Articular chondrocyte of knee joint (primary cell): Measurements from ENCODE around the gene SH3GL3. TPM values are rescaled to one million over a fixed set of nuclear protein-coding genes. Genes with fewer than 3 reads are reported as not detected.

Source experiments
- total RNA-seq: library from RNA; depleted of rRNA; stranded (reverse); fragments of >200 nt; gene quantifications from 2 replicates; pipeline ENCODE4 v1.2.3, GENCODE V29; 2012

SH3GL3 gene, protein sequence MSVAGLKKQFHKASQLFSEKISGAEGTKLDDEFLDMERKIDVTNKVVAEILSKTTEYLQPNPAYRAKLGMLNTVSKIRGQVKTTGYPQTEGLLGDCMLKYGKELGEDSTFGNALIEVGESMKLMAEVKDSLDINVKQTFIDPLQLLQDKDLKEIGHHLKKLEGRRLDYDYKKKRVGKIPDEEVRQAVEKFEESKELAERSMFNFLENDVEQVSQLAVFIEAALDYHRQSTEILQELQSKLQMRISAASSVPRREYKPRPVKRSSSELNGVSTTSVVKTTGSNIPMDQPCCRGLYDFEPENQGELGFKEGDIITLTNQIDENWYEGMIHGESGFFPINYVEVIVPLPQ
- total RNA-seq: 0.65 TPM in 1 of 2 replicates, not detected in the other

DNA sequence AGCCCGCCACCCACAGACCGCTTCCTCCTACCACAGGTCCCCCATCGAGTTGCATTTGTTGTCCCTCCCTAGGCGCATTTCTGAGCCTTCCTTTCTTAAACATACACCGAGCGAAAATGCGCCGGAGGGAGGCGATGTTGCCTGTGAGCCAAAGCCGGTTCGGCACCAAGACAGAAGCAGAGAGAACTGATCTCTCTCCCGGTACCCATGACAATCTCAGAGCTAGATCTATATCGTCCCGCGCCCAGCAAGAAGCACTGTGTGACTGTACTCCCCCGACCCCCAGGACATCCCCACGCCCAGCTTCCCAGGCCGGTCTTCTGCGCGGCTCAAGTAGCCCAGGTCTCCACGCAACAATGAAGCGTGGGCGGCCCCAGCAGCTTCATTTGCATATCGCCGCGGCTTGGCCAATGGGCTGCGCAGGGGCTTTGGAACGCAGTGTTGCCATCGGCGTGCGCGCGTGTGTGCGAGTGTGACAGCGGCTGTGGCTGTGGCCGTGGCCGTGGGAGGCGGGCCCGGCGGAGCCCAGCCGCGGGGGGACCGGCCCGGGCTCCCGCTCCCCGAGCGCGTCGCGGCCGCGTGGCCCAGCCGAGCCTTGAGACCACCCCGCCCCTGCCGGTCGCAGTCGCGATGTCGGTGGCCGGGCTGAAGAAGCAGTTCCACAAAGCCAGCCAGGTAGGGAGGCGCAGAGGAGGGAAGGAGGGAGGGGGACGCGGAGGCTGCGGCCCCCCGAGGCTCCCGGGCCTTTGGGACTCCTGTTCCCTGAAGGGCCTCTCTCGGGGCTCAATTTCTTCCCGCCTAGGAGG, at the start of gene SH3GL3:
TSS of gene SH3GL3 (plus strand) at position 438 of the 806 bp plus-strand sequence. CDS start at position 631, 193 bp downstream.

DNA sequence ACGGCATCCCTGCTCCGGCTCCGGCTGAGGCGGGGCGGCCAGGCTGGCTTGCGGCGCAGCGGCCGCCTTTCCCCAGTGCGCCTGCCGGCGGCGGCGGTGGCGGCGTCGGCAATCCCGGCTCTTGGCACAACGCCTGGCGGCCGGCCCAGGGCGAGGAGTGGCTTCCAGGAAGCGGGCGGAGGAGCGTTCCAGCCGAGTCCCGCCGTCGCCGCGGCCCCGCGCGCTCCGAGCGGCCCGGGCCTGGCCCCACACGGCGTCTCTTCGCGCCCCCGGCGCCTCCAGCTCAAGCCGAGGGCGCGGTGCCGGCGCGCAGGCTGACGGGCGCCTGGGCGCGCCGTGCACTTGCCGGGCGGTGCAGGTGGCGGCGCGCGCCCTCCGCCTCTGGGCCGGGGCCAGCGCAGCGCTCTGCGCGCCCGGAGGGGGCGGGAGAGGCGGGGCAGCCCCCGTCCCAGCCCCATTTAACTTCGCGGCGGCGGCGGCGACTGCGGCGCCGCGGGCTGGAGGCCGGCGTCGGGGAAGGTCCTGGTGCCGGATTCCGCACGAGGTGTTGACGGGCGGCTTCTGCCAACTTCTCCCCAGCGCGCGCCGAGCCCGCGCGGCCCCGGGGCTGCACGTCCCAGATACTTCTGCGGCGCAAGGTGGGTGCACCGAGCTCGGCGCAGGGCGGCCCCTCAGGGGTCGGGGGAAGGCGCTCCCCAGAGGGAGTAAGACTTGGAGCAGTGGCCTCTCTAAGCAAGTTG, 206.7 kb downstream of the SH3GL3 start, which contains the start of gene ADAMTSL3:
TSS of gene ADAMTSL3 (plus strand) at position 485 of the 740 bp plus-strand sequence. CDS start 1,639 bp downstream, outside the sequence.

Other genes starting within 250 kb of the SH3GL3 start
- gene HDGFL3, start 239.5 kb upstream of the SH3GL3 start, total RNA-seq: 35.7 and 47.7 TPM in 2 replicates
- gene BNC1, start 162.7 kb upstream of the SH3GL3 start, total RNA-seq: 6.1 and 7.0 TPM in 2 replicates
- 6.0 and 6.6 TPM in 2 replicates for gene ADAMTSL3, start 206.8 kb downstream of the SH3GL3 start, total RNA-seq